GM23248 (cell line): ENCODE data around the gene CABP7. TPM values are rescaled to one million over a fixed set of nuclear protein-coding genes. Genes with fewer than 3 reads are reported as not detected.

ENCODE experiments used
- DNase-seq: peaks from one replicate; pipeline ENCODE4 v3.0.0-alpha.2; 2015
- H2AFZ ChIP-seq: fragments of 200-600 bp; sonication (generic); 2 replicates; pipeline ENCODE4 v1.6.1; 2016; ENCODE audit warnings: antibody characterized with exemption
- H3F3A ChIP-seq: fragments of 200-600 bp; sonication (generic); 2 replicates; pipeline ENCODE4 v1.6.1; 2016; ENCODE audit warnings: mild to moderate bottlenecking, antibody characterized with exemption, mixed run types; ENCODE audit not compliant: insufficient read depth
- H3K27ac ChIP-seq: fragments of 200-600 bp; sonication (generic); 2 replicates; pipeline ENCODE4 v1.5.1; 2016; ENCODE audit warnings: mild to moderate bottlenecking
- H3K27me3 ChIP-seq: fragments of 200-600 bp; sonication (generic); replicated peaks from 2 replicates; pipeline ENCODE4 v1.6.1; 2016; ENCODE audit warnings: mild to moderate bottlenecking; ENCODE audit not compliant: insufficient read depth
- H3K36me3 ChIP-seq: fragments of 200-600 bp; sonication (generic); 2 replicates; pipeline ENCODE4 v1.6.1; 2016; ENCODE audit warnings: low read depth, mild to moderate bottlenecking
- H3K4me1 ChIP-seq: fragments of 200-600 bp; sonication (generic); 2 replicates; pipeline ENCODE4 v1.6.1; 2016; ENCODE audit warnings: mild to moderate bottlenecking; ENCODE audit not compliant: insufficient read depth
- H3K4me2 ChIP-seq: fragments of 200-600 bp; sonication (generic); one replicate; pipeline ENCODE4 v1.6.1; 2016; ENCODE audit warnings: mild to moderate bottlenecking; ENCODE audit not compliant: unreplicated experiment
- H3K4me3 ChIP-seq: fragments of 200-600 bp; sonication (generic); 2 replicates; pipeline ENCODE4 v1.5.1; 2016; ENCODE audit warnings: mild to moderate bottlenecking
- H3K79me2 ChIP-seq: fragments of 200-600 bp; sonication (generic); 2 replicates; pipeline ENCODE4 v1.6.1; 2016; ENCODE audit warnings: mild to moderate bottlenecking; ENCODE audit not compliant: insufficient read depth
- H3K9ac ChIP-seq: fragments of 200-600 bp; sonication (generic); 2 replicates; pipeline ENCODE4 v1.6.1; 2016; ENCODE audit warnings: mild to moderate bottlenecking
- H3K9me2 ChIP-seq: fragments of 200-600 bp; sonication (generic); 2 replicates; pipeline ENCODE4 v1.6.1; 2016; ENCODE audit warnings: mixed run types, mild to moderate bottlenecking, moderate library complexity; ENCODE audit not compliant: insufficient read depth
- H3K9me3 ChIP-seq: fragments of 200-600 bp; sonication (generic); one replicate; pipeline ENCODE4 v1.6.1; 2017; ENCODE audit warnings: low read depth
- H4K20me1 ChIP-seq: fragments of 200-600 bp; sonication (generic); 2 replicates; pipeline ENCODE4 v1.6.0; 2016; ENCODE audit not compliant: insufficient read depth
- EZH2 ChIP-seq: fragments of 200-600 bp; sonication (generic); IDR thresholded peaks from 2 replicates; pipeline ENCODE4 v1.6.1; 2018; ENCODE audit warnings: antibody characterized with exemption, mild to moderate bottlenecking; ENCODE audit not compliant: insufficient read depth, poor library complexity, severe bottlenecking
- EZH2phosphoT487 ChIP-seq: fragments of 200-600 bp; sonication (generic); IDR thresholded peaks from 2 replicates; pipeline ENCODE4 v1.6.1; 2018; ENCODE audit warnings: antibody characterized with exemption, moderate library complexity, mild to moderate bottlenecking, low read depth; ENCODE audit not compliant: insufficient read depth
- WGBS, 2 experiments: methylation state at CpG; one replicate each; pipeline ENCODE4 v1.1.6; 2015 to 2017; ENCODE audit warnings: low lambda C conversion rate in 2 of 2, low coverage in 1 of 2; ENCODE audit errors: missing lambda C conversion rate in 2 of 2; 5-methylcytosine and 5-hydroxymethylcytosine counted together
- in situ Hi-C: fragments of 300-500 bp; cut with MboI; formaldehyde crosslinking; loops from 2 replicates; pipeline ENCODE4 v1.15.0; 2020
- polyA plus RNA-seq: library from polyadenylated mRNA; unstranded; fragments of >200 nt; fragmentation: Nextera tagmentation; extraction: Ambion mirVana; gene quantifications from 2 replicates; pipeline ENCODE4 v1.2.1, GENCODE V29; 2016
- total RNA-seq: library from RNA; depleted of rRNA; stranded (reverse); fragments of >200 nt; shearing (Covaris generic); gene quantifications from 2 replicates; pipeline ENCODE4 v1.2.3, GENCODE V29; 2014

CABP7 gene
- total and polyA plus RNA-seq, 2 experiments from 2014 or later = 0.08 TPM; not detected in 1

- Histone ChIP-seq H2AFZ (no peak overlapping the region), H3K9me2 (no peaks in the 10 kb centered on the region), H3F3A (no peaks in the 10 kb centered on the region), H4K20me1 (no peaks in the 10 kb centered on the region), H3K4me2 (no peak overlapping the region), H3K36me3 (no peaks in the 10 kb centered on the region), H3K9ac (no peak overlapping the region), H3K9me3 (no peaks in the 10 kb centered on the region), H3K79me2 (no peaks in the 10 kb centered on the region), H3K4me1 (no peaks in the 10 kb centered on the region), H3K4me3 (no peak overlapping the region), H3K27ac (no peak overlapping the region), H3K27me3 (peaks cover 19% of the 10 kb centered on the region; the same call in 1 of the 2 replicates)
- no peak for TF ChIP-seq EZH2phosphoT487
- no peak for TF ChIP-seq EZH2
- in situ Hi-C loops = no loop called here
- 61 to 80% methylated on average over 2 of the region's 2 CpGs for WGBS, 2 experiments
- DNase-seq = no peak
These were observed 7.7 kb upstream of the CABP7 start for GRCh38 chr22:29712119-29712518.

GRCh38 chr22:29713156-29713727, 6.6 kb upstream of the CABP7 start:
- no peak for TF ChIP-seq EZH2
- TF ChIP-seq EZH2phosphoT487 = no peak
- no peak for DNase-seq
- no peaks in the 10 kb centered on the region for H3K9me3 ChIP-seq
- H2AFZ ChIP-seq = no peak overlapping the region
- no peak overlapping the region for H3K4me3 ChIP-seq
- H3K27ac ChIP-seq = no peak overlapping the region
- H3K4me1 ChIP-seq = no peaks in the 10 kb centered on the region
- peaks cover 19% of the 10 kb centered on the region; the same call in 1 of the 2 replicates for H3K27me3 ChIP-seq
- in situ Hi-C loops = no loop called here
- no peaks in the 10 kb centered on the region for H4K20me1 ChIP-seq
- WGBS, 2 experiments = 23 to 26% methylated on average over 5 to 8 of the region's 8 CpGs
- no peaks in the 10 kb centered on the region for H3K79me2 ChIP-seq
- no peaks in the 10 kb centered on the region for H3K36me3 ChIP-seq
- H3K9me2 ChIP-seq = no peaks in the 10 kb centered on the region
- no peak overlapping the region for H3K9ac ChIP-seq
- H3K4me2 ChIP-seq = no peak overlapping the region
- no peaks in the 10 kb centered on the region for H3F3A ChIP-seq

GRCh38 chr22:29715240-29715639, 4.6 kb upstream of the CABP7 start:
- Histone ChIP-seq H3K27ac (no peak overlapping the region), H3F3A (no peaks in the 10 kb centered on the region), H3K9me3 (no peaks in the 10 kb centered on the region), H3K4me3 (no peak overlapping the region), H3K4me2 (no peak overlapping the region), H3K9me2 (no peaks in the 10 kb centered on the region), H4K20me1 (no peaks in the 10 kb centered on the region), H2AFZ (no peak overlapping the region), H3K9ac (no peak overlapping the region), H3K4me1 (no peaks in the 10 kb centered on the region), H3K36me3 (no peaks in the 10 kb centered on the region), H3K27me3 (peaks cover 33% of the 10 kb centered on the region), H3K79me2 (no peaks in the 10 kb centered on the region)
- WGBS, 2 experiments = 42 to 48% methylated on average over 13 of the region's 13 CpGs
- in situ Hi-C loops = no loop called here
- TF ChIP-seq EZH2phosphoT487 = no peak
- TF ChIP-seq EZH2 = no peak
- DNase-seq = no peak

GRCh38 chr22:29715705-29716104, 4.1 kb upstream of the CABP7 start:
- H3K27me3 ChIP-seq = peaks cover 34% of the 10 kb centered on the region

More at GRCh38 chr22:29715705-29716104, 4.1 kb upstream of the CABP7 start:
- Histone ChIP-seq H3K27ac (no peak overlapping the region), H2AFZ (no peak overlapping the region), H3F3A (no peaks in the 10 kb centered on the region), H3K9me3 (no peaks in the 10 kb centered on the region), H4K20me1 (no peaks in the 10 kb centered on the region), H3K9ac (no peak overlapping the region), H3K4me1 (no peaks in the 10 kb centered on the region), H3K9me2 (no peaks in the 10 kb centered on the region), H3K79me2 (no peaks in the 10 kb centered on the region), H3K4me3 (no peak overlapping the region), H3K4me2 (no peak overlapping the region), H3K36me3 (no peaks in the 10 kb centered on the region)
- WGBS, 2 experiments = 25 to 33% methylated on average over 5 of the region's 5 CpGs
- in situ Hi-C loops = no loop called here
- TF ChIP-seq EZH2phosphoT487 = no peak
- TF ChIP-seq EZH2 = no peak
- DNase-seq = no peak
